ENCODE measurements around the gene SLC6A6.
"Not testable (repeated sequence)": the region's sequence is repeated elsewhere in the genome, so short reads cannot be mapped to it uniquely, and the experiment has no call there.

SLC6A6 gene

DNA sequence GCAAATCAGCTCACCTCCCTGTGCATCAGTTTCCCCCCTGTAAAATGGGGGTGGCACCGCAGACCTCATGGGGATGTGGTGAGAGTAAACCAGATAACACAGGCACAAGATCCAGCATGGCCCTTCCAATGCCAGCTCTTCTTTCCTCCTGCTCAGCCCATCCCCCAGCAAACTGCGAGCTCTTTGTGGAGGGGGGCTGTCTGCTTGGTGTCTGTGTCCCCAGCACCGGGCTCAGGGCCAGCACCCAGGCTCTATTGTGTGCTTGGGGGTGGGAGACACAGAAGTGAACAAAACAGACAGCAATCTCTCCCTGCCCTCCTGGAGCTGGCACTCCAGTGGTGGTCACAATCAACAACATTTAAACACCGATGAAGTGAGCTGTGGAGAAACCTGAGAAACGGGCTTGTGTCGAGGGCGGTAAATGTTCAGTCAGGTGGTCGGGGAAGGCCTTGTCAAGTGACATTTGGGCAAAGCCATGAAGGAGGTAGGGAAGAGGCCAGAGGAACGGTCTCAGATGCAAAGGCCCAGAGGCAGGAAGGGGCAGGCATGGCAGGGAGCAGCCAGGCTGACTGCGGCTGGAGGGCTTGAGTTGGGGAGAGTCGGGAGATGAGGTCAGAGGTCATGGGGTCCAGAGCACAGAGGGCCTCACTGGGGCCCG lies 109.3 kb downstream of the SLC6A6 start:
- no peak for DNase-seq

DNA sequence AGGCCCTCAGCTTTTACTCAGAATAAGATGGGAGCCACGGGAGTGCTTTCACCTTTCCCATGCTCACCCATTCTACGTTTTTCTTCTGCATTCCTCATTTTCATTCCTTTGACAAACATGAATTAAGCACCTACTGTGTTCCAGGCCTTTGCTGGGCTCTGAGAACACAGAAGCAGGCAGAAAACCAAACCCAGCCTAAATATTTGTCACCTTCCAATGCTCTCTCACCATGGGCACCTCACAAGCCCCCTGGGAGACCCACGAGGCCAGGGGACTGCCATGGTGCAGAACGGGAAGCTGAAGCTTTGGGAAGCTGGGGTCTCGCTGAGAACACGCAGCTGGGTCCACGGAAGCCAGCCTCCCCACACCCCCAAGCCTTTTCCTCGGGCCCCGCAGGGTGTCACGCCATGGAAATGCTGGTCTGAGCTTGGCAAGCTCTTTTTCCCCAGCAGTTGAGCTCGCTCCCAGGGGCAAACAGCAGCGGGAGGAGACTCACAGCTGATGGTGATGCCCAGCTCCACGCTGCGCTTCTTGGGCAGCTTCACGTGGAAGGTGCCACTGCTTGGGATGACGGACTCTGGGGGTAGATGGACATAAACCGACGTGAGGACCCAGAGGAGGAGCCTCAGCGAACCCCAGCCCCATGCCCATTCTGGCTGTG lies 110.0 kb downstream of the SLC6A6 start:
- DNase-seq: no peak

DNA sequence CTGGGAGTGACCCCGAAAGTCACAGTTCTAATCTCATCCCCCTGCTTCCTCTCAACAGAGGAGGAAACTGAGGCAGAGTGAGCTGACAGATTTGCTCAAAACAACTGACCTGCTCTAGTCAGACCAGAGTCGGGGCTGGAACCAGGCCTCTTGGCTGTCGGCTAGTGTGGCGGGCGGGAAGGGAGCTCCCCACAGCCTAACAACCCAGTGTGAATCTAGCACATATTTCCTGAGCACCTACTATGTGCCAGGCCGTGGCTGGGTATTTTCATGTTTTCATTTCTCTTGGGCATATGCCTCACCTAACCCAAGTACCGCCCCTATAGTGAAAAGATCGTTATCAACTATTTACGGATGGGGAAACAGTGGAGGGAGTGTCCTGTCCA lies 110.5 kb downstream of the SLC6A6 start:
- no peak for DNase-seq

DNA sequence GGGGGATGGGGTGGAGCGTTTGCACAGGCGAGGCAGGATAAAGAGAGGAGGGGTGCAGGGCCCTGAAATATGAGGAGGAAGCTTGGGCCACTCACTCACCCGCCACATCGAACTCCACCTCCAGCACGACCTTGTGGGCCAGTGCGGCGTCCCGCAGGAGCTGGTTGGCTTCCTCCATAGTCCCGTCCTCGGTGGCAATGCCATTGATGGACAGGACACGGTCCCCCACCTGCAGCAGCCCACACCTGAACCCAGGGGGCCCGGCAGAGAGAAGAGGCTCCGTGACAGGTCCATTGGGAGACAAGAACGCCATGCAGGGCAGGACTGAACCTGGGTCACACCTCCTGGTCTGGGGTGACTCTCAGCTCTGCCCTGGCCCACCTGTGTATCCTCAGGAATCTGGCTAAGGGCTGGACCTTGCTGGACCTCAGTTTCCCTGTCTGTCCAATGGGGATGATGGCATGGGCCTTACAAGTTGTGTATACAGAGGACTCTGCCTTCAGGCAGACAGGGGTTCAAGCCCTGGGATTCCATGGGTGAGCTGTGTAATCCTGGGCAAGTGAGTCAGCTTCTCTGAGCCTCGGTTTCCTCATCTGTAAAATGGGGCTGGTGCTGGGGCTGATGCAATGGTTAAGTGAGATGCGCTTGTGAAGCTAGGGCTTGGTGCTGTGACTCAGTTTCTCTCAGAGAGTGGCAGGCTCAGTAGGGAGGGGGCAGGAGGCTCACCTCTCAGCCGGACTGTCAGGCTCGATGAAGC lies 111.3 kb downstream of the SLC6A6 start:
- DNase-seq: no peak

DNA sequence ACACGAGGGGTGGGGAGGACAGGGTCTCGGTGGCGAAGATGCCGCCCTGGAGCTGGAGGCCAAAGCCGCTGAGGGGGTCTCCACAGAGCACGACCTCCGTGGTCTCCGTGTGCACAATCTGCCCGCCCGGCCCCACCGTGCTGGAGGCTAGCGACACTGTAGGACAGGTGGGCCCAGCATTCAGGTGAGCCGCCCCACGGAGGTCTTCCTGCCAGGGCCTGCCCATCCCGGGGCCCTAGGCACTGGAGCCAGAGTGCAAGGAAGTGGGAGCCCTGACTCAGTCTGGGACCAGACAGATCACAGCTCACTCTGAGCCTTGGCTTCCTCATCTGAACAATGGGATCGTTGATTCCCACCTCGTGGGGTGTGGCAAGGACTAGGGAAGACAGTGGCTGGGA lies 111.9 kb downstream of the SLC6A6 start:
- no peak for DNase-seq

DNA sequence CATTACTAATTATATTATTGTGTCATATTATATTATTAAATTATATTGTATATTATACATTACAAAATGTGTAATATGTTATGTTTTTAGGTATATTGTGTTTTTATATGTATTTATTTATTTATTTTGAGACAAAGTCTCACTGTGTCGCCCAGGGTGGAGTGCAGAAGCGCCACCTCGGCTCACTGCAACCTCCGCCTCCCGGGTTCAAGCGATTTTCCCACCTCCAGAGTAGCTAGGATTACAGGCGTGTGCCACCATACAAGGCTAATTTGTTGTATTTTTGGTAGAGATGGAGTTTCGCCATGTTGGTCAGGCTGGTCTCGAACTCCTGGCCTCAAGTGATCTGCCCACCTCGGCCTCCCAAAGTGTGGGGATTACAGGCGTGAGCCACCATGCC lies 113.1 kb downstream of the SLC6A6 start:
- not testable (repeated sequence) for DNase-seq

DNA sequence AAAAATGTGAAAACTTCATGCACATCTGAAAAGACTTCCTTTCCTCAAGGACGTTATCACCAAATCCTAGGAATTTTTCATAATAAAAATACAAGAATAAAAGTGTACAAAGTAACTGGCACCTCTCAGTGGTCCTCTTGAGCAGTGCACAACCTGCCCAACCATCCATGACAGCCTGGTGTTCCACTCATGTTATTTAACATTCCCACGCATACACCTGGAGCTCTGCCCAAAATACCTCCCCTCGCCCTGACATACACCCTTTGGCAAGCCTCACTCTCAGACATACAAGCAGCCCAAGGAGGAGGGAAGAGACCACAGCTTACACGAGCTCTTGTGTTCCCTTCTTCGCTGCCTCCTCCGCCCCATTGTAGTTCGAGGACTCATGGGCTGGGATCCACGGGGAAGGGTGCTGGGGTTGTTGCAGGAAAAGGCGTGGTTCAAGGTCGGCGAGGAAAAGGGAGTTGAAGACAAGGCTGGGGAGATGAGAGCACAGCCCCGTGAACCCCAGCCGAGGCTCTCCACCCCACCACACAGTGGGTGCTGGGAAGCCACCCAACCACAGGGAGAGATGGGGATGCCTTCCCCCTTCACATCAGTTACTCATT lies 114.4 kb downstream of the SLC6A6 start:
- DNase-seq: no peak

DNA sequence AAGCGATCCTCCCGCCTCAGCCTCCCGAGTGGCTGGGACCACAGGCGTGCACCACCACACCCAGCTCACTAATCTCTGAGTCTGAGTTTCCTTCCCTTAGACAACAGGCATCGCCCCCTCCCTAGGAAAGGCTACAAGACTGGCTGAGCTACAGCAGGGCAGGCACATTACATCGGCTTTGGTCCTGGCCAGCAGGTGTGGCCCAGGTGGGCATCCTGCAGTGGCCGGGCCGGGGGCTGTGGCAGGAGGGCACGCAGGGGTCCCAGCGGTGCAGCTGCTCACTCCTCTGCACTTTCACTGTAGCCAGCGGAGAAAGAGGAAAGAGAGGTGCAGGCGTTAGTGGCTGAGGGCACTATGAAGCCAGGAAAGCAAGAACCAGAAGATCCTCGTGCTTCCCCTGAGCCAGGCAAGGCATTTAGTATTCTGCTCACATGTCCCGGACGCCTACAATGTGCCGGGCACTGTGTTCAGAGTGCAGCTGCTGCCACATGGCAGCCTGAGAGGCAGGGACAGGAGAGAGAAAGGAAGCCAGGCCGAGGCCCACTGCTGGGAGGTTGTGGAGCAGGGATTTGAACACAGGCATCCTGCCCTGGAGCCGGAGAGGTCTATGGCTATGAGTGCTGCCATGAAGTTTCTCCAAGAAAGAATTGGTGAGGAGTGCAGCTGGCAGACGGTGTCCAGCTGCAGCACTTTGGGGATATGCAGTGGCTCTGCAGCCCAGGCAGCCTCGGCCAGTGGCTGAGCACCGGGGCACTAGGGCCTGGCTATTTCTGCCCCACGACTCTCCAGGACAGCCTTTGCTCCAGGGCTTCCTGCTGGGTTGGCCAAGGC lies 115.4 kb downstream of the SLC6A6 start:
- DNase-seq: no peak

DNA sequence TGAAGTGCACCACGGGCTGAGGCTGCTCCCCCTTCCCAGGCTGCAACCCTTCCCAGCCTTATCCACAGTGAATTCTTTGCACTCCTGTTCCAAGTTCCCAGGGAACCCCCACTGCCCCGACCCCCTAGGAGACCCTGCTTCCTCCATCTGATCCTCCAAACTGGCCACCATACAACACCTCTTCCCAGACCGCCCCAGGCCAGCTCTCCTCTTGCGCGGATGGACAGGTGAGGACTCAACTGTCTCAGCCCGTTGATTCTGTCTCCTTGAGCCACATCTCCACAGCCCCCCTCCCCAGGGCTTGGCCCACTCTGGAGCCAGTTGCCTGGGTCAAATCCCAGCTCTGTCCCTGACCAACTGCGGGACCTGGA lies 116.0 kb downstream of the SLC6A6 start:
- DNase-seq: no peak

DNA sequence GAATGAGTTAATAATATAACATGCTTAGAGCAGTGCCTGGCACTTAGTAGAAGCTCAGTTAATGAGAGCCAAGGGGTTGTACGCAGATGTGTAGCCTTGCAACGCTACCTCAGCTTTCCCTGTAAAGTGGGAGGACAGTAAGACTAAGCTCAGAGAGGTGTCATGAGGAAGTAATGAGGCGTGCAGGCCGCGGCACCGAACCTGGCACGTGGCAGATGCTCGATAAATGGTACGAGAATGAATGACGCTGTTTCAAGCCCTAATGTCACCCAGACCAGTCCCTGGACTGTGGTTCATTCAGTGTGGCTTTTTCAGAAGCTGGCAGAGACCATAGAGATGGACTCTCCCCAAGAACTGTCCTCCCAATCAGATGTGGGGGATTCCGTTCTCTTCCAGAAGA lies 116.5 kb downstream of the SLC6A6 start:
- DNase-seq: no peak

DNA sequence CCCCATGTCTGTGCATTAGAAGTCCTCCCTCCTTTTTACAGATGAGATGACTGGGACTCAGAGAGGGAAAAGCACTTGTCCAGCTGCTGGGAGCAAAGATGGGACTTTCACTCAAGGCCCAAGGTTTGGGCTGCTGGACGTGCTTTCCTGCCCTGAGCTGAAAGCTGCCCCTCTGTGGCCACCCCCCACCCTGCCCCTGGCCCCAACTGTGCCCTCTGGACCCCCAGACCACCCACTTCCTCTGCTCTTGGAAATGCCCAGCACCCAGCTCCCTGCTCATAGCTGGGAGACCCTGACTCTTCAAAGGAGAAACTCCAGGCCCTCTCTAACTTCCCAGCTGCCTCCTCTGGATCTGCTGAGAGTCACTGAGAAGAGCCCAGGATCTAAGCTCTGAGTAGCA lies 117.0 kb downstream of the SLC6A6 start:
- no peak for DNase-seq

DNA sequence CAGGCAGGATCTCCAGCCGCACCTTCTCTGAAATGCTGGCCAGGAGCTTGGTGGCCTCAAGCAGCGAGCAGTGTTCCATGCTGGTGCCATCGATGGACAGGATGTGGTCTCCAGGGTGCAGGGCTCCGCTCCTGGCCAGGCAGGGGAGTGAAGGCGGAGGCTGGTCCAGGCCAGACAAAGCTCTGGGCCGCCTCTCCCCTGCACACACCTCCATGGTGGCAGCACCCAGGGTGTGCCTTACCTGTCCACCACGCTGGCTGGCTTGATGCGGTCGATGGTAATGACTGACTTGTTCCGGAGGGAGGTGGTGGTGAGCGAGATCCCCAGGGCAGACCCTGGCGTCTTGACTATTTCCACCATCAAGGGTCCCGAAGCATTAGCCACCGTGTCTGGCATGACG lies 117.7 kb downstream of the SLC6A6 start:
- DNase-seq: no peak

DNA sequence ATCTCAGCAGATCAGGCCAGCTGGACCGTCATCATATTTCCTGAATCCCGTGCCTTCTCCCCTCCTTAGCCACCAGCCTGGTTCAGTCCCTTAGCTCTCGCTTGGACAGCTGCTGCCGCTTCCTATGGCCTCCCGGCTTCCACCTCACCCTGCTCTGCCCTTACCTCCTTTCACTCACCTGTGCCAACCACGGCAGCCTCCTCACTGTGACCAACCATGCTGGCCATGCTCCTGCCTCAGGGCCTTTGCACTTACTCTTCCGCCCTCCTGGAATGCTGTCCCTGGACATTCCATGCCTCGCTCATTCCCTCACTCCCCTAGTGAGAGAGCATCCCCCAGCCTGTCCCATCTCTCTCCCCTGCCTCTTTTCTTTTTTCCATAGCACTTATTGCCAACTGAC lies 118.6 kb downstream of the SLC6A6 start:
- no peak for DNase-seq

DNA sequence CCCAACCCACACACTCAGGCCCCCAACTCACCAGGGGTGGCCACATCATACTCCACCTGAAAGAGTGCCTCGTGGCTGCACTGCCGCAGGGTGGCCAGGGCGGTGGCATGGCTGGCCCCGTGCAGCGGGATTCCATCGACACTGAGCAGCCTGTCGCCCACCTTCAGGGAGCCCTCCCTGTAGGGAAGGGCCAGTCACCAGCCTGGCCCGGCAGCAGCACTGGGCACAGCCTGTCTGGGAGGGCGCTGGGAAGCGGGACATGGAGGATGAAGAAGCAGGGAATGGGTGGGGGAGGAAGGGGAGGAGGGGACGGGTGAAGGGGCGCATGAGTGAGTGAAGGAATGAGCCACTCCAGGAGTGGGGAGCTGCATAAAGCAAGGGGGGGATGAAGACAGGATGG lies 119.2 kb downstream of the SLC6A6 start:
- DNase-seq: no peak

DNA sequence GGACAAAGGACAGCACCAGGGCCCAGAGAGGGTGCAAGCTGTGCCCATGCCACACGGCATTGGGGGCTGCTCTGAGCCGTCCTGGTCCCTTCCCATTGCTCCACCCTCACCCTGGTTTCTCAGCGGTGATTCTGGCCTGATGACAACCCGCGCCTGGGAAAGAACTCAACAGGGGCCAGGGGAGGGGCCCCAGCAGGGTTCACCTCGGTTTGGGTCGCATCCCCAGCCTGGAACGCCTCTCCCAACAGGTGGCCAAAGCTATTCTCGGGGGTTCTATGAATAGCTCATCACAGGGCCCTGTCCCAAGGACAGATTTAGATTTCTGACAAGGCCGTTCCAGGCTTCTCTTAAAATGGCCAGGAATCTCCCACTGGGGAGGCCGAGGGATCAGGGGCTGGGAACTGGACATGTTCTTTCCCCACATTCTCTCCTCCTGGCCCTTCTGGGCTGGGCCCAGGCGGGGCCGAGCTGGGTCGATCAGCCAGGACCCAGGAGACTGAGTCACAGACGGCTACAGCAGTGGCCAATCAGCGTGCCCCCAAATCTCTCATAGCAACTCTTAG lies 119.8 kb downstream of the SLC6A6 start:
- no peak for DNase-seq

DNA sequence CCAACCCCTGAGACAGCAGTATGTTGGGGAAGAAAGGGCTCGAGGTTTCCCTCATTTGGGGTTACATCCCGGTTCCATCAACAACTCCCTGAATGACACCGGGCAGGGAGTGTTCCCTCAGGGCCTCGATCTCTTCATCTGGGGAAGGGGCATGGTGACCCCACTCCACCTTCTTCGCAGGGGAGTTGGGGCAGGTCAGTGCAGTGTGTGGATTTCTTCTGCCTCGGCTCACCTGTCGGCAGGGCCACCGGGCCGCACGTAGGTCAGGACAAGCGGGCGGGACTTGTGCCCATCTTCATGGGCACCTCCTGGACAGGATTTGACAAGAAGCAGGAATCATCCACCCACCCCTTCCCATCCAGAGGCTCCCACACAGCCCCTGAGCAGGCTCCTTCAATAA lies 120.4 kb downstream of the SLC6A6 start:
- DNase-seq: no peak

DNA sequence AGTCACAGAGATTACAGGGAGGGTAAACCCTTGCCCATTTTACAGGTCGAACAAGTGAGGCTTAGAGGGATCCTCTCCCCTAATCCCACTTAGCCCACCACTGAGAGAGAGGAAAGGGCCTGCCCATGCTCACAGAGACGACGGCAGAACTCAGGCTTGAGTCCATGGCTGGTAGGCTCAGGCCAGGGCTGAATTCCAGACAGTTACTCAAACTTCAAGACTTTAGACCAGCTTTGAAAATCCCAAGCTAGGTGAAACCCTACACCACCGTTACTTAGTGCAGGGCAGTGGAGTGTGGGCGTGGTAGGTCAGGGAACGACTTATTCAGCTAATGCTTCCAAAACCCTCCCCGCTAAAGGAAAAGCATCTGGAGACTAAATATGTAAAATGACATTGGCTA lies 121.4 kb downstream of the SLC6A6 start:
- DNase-seq: no peak

DNA sequence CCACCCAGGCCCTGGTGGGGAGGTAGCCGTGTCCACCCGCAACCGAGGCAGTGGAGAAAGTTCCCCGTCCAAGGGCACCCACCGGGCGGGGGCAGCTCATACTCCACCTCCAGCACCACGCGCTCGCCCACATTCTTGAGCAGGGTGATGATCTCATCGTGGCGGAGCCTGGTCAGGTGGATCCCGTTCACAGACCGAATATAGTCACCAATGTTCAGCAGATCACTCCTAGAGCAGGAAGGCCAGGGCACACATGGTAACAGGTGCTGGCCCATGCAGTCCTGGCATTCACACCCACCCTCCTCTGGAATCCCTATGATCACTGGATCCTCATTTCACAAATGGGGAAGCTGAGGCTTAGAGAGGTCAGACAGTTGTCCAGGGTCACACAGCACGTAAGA lies 121.9 kb downstream of the SLC6A6 start:
- no peak for DNase-seq

DNA sequence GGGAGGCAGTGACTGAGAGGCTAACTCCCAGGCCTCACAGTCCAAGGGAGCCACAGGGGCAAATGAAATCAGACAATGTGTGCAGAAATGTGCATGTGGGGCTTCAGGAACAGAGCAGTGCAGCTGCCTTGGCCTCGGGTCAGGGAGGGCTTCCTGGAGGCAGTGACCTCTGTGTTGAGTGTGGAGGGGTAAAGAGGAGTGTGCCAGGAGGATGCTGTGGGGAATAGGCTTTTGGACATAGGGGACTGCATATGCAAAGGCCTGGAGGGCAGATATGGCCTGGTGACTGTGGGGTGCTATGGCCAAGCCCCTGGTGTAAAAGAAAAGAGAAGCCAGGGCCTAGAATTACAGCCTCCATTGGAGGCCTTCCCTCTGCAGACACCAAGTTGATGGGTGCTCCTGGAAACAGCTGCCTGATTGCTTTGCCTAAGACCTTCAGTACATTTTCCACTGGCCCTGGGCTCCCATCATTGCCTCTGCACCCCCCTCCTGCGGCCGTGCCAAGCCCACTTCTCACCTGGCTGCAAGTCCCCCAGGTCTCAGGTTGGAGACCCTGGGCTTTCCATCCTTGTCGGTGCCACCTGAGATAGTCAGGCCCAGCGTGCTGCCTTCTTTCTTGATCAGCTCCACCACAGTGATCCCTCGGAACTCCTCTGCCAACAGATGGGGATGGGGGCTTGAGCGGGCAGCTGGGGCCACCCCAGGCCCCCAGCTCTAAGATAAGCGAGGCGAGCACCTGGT lies 122.7 kb downstream of the SLC6A6 start:
- DNase-seq: no peak

DNA sequence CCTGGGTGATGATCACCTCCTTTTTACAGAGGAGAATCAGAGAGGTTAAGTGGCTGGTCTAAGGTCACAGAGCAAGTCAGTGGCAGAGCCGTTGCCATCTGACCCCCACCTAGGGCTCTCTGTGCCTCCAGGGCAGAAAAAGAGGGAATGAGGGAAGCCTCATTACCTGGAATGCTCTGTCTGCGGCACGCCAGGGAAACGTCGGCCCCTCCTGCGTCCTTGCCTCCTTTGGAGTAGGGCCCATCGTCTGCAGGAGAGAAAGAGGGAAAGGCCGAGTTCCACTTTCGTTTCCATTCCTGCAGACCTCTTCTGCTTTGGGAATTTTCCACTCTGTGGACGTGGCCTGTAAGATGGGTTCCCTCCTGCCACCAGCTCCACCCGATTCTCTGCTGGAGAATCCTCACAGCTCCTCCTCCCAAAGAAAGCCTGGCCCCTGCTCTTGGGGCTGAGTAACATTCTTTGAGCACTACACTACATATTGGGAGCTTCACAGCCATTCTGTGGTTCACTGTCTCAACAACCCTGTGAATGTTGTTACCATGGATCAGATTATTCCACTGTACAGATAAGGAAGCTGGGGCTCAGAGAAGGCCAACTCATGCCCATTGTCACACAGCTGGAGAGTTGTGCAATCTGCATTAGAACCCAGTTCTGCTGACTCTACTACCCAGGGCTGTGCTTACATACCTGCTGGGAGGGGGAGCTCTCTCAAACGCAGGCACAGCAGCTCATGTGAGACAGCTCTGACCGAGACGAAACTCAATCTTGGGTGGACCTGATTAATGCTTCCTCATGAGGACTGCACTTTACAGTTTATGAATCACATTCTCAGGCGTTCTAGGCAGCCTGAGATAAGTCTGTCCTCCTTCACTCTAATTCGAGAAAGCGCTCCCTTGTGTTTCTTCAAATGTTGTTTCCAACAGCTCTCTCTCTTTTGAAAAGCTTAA lies 123.6 kb downstream of the SLC6A6 start:
- DNase-seq: no peak

DNA sequence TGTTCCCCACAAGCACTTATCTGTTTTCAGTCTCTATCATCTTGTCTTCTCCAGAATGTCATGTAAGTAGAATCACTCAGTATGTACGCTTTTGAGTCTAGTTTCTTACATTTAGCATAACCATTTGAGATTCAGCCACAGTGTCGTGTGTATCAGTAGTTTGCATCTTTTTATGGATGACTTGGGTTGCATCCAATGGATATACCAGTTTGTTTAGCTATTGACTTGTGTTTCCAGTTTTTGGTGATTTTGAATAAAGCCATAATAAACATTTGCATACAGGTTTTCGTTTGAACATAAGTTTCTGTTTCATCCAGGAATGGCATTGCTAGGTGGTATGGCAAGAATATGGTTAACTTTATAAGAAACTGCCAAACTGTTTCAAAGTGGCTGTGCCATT lies 125.7 kb downstream of the SLC6A6 start:
- DNase-seq: no peak
